Glomerular visceral epithelial cell (primary cell): ENCODE results near the gene HIVEP3.

Source experiments
- DNase-seq: peaks from one replicate; pipeline ENCODE4 v3.0.0-alpha.2; 2016; ENCODE audit errors: extremely low spot score

HIVEP3 gene

GRCh38 chr1:41813226-41813625, 105.5 kb downstream of the HIVEP3 start:
- no peak for DNase-seq

- DNase-seq: peak; percentile 28
Measured at GRCh38 chr1:41812453-41812852, 106.3 kb downstream of the HIVEP3 start.

- DNase-seq: peak; percentile 51
Measured at GRCh38 chr1:41812051-41812450, 106.7 kb downstream of the HIVEP3 start.

GRCh38 chr1:41811051-41811795, 107.5 kb downstream of the HIVEP3 start:
- no peak for DNase-seq

DNA sequence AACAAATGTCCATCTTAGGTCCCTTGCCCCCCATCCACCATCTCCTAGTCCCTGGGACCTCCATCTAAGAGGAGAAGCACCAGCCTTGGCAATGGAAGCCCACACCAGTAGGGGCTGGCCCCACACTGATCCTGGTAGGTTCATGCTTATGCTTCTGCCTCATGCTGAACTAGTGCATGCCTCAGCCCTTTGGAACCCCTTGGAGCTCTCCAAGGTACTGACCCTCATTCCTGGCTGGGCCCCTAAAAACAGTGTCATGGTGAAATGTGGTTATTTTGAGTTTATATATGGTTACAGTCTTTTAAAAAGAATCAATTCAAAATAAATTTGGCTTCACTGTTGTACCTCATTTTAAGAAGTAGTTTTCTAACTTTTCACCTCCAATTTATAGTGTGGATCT, 108.3 kb downstream of the HIVEP3 start:
- DNase-seq: peak; percentile 40

- no peak for DNase-seq
Measured at GRCh38 chr1:41809692-41810091, 109.0 kb downstream of the HIVEP3 start.

- DNase-seq: no peak
Measured at GRCh38 chr1:41807390-41807789, 111.3 kb downstream of the HIVEP3 start.

DNA sequence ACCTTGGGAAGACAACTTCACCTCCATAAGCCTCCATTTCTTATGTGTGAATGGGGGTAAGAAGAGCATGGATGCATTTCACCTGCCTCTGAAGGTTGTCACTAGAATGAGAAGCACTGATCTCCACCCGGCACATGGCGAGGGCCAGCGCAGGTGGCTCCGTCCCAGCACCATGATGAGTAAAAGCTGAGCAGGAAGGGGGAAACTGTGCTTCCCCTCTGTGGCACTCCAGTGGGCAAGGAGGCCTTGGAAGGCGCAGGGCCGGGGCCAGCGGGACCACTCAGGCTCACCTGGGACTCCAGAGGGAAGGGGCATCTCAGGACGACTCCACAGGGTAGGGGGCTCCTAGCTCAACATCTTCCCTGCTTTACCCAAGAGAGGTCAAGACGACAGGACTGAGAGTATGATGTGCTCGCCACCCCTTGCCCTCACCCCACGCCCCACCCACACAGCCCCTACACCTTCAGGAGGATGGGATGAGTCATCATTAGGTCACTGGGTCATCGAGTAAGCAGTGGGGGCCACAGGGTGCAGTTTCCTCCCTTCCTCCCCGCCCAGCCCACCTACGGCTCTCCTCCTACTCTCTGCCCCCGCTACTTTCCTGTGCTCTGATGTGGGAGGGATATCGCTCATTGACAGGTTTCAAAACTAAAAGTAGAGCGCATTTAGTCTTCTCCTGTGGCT, 112.1 kb downstream of the HIVEP3 start:
- no peak for DNase-seq

DNA sequence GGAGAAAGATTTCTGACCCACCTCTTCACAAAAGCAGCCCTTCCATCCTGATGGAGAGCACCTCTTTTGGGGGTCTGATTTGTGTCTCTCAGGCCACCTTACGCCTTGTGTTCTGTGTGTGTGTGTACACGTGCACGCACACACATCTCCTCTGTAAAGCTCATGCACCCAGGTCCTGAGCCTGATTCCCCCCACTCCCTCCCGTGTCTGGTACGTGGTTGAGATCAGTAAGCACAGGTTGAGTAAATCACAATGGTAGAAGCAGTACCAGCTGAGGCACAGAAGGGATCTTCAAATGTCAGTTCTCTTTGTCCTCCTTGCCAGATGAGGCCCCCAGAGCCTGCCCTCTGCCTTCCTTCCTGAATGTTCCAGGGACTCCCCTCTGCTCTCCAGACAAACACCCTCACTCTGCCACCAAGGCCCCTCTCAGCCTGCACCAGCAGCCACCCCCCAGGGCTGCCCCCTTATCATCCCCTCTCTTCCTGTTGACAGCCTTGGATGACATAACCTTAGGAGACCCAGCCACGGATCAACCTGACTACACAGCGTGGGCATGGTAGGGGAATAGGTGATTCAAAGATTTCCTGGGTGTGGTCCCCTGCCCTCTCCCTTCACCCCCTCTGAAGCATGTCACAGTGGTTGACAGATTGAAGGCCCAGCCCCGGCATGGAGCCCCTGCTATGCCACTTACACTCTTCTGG, 112.8 kb downstream of the HIVEP3 start:
- no peak for DNase-seq

- DNase-seq: no peak
Measured at GRCh38 chr1:41804176-41804575, 114.5 kb downstream of the HIVEP3 start.

- DNase-seq: no peak
Measured at GRCh38 chr1:41803656-41804055, 115.1 kb downstream of the HIVEP3 start.

DNA sequence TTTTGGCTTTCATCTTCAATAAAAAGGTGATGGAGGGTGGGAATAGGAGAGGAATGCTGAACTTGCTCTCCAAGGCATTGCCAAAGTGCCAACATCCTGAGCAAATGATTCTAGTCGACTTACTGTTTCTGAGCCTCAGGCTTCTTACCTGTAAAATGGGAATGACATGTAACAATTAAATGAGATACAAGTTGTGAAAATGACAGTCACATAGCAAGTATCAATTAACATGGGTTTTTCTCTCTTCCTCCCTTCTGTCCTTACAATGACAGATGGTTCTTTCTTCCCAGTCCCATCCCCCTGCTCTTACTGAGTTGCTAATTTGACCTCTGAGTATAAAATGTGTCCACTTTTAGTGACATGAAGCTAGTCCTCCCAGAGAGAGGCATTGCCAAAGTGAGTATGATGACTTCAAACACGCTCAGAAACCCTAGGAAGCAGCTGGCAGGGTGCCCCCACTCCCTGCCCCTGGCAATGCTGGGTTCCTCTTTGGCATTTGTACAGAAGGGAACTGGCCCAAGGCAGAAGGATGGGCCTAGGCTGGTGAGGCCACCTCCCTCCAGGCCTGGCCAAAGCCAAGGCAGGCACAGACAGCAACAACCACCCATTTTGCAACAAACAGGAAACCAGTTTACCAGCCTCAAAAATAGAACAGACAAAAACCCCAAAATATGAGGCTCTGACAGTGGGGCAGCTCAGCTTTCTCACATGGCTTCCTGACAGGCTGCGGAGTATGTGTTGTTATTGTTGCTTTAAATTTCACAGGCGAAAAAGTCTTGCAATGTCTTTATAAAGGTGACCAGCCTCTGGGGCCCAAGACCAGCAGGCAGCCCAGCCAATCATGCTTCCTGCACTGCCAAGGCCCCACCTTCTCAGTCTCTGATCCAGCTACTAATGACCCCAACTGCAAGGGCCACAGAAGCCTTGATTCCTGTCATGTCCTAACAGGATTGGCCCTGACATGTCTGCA, 115.9 kb downstream of the HIVEP3 start:
- no peak for DNase-seq

DNA sequence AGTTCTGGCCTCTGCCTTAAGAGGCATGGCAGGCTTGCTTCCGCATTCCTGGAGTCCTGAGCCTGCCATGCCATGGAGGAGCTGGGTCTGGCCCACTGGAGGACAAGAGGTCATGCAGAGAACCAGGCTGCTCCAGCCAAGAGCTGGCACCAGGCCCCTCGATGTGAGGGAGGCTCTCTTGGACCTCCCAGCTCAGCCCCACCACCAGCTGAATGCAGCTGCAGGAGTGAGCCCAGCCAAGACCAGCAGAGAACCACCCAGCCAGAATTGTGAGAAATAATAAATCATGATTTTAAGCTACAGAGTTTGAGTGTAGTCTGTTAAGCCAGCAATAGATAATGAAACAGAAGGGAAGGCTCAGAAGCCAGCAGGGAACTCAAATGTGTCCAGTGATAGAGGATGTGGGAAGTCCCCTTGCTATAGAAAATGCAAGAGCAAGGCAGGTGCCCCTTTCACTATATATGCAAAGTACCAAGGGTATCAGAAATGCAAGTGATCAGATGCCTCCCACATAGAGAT, 118.4 kb downstream of the HIVEP3 start:
- no peak for DNase-seq

GRCh38 chr1:41799723-41800122, 119.0 kb downstream of the HIVEP3 start:
- no peak for DNase-seq

DNA sequence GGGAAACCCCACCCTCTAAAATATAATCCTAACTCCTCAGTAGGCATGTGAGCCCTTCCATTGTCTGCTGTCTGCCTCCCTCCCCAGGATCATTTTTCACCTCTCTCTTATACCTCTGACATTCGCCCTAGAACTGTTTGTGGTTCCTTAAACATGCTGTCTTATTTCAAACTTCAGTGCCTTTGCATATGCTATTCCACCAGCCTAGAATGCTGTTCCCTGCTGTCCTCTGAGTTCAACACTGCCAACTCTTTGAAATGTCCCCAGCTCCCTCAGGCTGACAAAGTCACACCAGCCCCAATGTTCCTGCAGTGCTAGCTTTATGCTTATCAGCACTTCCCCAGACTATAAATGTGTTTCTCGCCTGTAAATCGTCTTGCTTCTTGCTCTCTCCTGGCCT, 119.5 kb downstream of the HIVEP3 start:
- DNase-seq: no peak

DNA sequence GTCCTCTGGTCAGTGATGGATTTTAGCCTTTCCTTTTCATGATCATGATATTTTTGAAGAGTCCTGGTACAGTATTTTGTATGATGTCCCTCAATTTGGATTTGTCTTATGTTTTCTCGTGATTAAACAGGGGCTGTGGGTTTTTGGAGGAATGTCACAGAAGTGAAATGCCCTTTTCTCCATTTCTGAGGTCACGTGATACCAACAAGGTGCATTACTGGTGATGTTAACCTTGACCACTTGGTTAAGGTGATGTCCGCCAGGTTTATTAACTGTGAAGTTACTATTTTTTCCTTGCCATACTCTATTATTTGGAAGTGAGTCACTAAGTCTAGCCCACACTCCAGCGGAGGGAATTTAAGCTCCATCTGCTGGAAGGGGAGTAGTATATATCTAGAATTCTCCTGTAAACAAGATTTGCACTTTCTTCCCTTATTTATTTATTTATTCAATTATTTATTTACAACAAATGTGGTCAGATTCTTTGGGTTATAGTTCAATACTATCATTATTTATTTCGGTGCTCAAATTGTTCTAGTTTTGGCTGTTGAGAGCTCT, 123.4 kb downstream of the HIVEP3 start:
- peak; percentile 46 for DNase-seq

- DNase-seq: no peak
Measured at GRCh38 chr1:41794031-41794430, 124.7 kb downstream of the HIVEP3 start.

DNA sequence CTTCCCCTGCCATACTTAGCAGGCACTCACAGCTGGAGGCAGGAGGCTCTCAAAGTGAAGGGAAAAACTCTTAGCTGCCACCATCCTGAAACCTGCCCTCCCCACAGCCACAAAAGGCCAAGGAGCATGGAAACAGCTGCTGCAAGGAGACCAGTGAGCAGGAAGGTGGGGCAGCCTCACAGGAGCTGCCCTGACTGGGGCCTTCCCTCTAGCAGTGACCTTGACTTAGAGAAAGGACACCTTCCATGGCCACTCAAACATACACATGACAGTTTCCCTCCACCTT, 126.3 kb downstream of the HIVEP3 start:
- no peak for DNase-seq

DNA sequence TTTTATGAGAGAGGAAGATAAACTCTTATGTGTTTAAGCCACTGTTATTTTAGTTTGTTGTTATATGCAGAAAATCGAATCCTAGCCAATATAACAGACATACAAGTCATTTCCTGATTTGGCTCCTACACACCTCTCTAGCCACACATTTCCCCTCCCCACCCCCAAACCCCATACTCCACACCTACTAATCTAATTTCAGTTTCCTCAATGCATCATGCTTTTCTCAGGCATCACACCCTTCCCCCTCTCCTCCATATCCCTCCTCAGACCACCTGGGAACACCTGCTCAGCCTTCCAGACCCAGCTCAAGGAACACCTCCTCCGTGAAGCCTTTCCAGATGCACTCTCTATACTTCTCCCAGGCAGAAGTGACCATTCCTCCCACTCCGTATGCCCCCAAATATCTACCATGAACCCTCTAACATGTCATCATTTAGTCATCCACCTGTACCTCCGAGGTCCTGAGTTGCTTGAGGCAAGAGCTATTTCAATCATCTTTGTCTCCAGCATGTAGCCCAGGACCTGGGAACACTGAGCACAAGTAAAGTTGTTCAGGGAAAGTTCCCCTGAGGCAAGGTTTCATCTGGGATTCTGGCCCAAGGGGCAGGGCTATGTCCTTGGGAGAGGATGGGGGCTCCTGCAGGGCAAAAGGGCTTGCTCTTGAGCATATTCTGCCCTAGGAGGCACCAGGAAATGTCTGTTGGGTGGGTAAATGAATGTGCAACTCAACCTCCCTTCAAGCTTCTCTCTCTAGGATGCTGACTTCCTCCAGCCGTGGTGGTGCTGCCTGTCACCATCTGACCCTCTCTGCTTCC, 126.8 kb downstream of the HIVEP3 start:
- DNase-seq: no peak

DNA sequence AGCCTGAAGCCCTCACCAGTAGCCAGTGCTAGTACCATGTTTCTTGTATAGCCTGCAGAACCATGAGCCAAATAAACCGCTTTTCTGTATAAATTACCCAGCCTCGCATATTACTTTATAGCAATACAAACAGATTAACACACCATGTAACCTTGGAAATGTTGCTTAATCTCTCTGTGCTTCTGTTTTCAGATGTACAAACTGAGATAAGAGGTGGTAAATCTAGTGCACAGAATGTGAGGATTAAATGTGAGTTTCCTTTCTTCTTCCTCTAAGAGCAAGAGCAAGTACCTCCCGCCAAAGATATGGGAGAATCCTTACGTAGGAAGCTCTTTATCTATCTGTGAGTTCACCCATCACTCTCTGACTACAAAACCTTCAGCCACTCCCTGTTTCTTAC, 128.4 kb downstream of the HIVEP3 start:
- DNase-seq: no peak
